ENCODE measurements around the gene IRGC. TPM values are rescaled to one million over a fixed set of nuclear protein-coding genes. Genes with fewer than 3 reads are reported as not detected.

Gene IRGC
- total RNA-seq, 1 experiment from 2014 or later: not detected

- peaks cover 9% of the 10 kb centered on the region for H3K4me1 Mint-ChIP-seq
- DNase-seq (ENCODE audit: low spot score): no peak
- peak; percentile 14; the same call in 1 of the 2 replicates for ATAC-seq
- H3K27ac Mint-ChIP-seq: no peak overlapping the region
- H3K27me3 Mint-ChIP-seq (ENCODE audit: low read depth): peaks cover 25% of the 10 kb centered on the region
- H3K36me3 Mint-ChIP-seq: no peaks in the 10 kb centered on the region
- H3K9me3 Mint-ChIP-seq: no peaks in the 10 kb centered on the region
- H3K4me3 Mint-ChIP-seq: no peak overlapping the region
- TF ChIP-seq CTCF (IDR thresholded peaks at IDR 0.05): peak; percentile 15; the same call in 1 of the 2 replicates
- TF ChIP-seq ARID4B (CRISPR knock-in tag; IDR thresholded peaks at IDR 0.05; ENCODE audit: borderline replicate concordance): no peak
- CTCF ChIA-PET: interaction anchor here (0.7 to 5.3 kb wide), 33 partner anchors 11 to 272 kb away, joined by 3 to 101 read pairs (median 6); partner anchors contain the start of genes IRGQ, KCNN4, PLAUR and SMG9
- POLR2A ChIA-PET: interaction anchor here (1.0 kb wide), 1 partner anchor 12 kb away, joined by 4 read pairs; the partner anchor contains the start of gene SMG9
Observed at GRCh38 chr19:43766755-43767043, 50.8 kb downstream of the IRGC start.

- POLR2A ChIA-PET: interaction anchor here (0.5 kb wide), 1 partner anchor 184 kb away, joined by 3 read pairs; no protein-coding TSS in a partner anchor
- no peak for ATAC-seq
- TF ChIP-seq GTF2I (CRISPR knock-in tag; conservative IDR thresholded peaks at IDR 0.05) (no peak), ZNF532 (CRISPR knock-in tag; IDR thresholded peaks at IDR 0.05; ENCODE audit: borderline replicate concordance) (no peak), FOXP4 (CRISPR knock-in tag; IDR thresholded peaks at IDR 0.05) (no peak), IRF2 (CRISPR knock-in tag; IDR thresholded peaks at IDR 0.05; ENCODE audit: borderline replicate concordance, low read depth) (no peak)
- Mint-ChIP-seq H3K36me3 (no peaks in the 10 kb centered on the region), H3K27ac (no peak overlapping the region), H3K27me3 (ENCODE audit: low read depth) (peaks cover 31% of the 10 kb centered on the region), H3K4me1 (peaks cover 9% of the 10 kb centered on the region), H3K4me3 (no peak overlapping the region), H3K9me3 (no peaks in the 10 kb centered on the region)
- no peak for DNase-seq (ENCODE audit: low spot score)
- CTCF ChIA-PET: interaction anchor here (0.7 to 5.3 kb wide), 9 partner anchors 10 to 46 kb away, joined by 3 to 101 read pairs (median 22); partner anchors contain the start of genes KCNN4 and SMG9
Observed at GRCh38 chr19:43767316-43767715, 51.4 kb downstream of the IRGC start.

- H3K4me3 Mint-ChIP-seq: no peak overlapping the region
- CTCF ChIA-PET: interaction anchor here (0.6 to 5.3 kb wide), 9 partner anchors 8 to 109 kb away, joined by 3 to 101 read pairs (median 11); partner anchors contain the start of genes KCNN4 and SMG9
- peaks cover 9% of the 10 kb centered on the region for H3K4me1 Mint-ChIP-seq
- H3K9me3 Mint-ChIP-seq: no peaks in the 10 kb centered on the region
- peaks cover 36% of the 10 kb centered on the region for H3K27me3 Mint-ChIP-seq (ENCODE audit: low read depth)
- H3K36me3 Mint-ChIP-seq: no peaks in the 10 kb centered on the region
- no peak overlapping the region for H3K27ac Mint-ChIP-seq
- DNase-seq (ENCODE audit: low spot score) (no peak), ATAC-seq (no peak)
- POLR2A ChIA-PET: interaction anchor here (0.5 kb wide), 1 partner anchor 184 kb away, joined by 3 read pairs; no protein-coding TSS in a partner anchor
- TF ChIP-seq FOXK1 (CRISPR knock-in tag; IDR thresholded peaks at IDR 0.05): no peak
- no peak for TF ChIP-seq ZBTB21 (CRISPR knock-in tag; IDR thresholded peaks at IDR 0.05; ENCODE audit: borderline replicate concordance)
- TF ChIP-seq PRDM15 (CRISPR knock-in tag; IDR thresholded peaks at IDR 0.05): no peak
- TF ChIP-seq MAX (CRISPR knock-in tag; IDR thresholded peaks at IDR 0.05): no peak
- TF ChIP-seq NR3C1 (CRISPR knock-in tag; conservative IDR thresholded peaks at IDR 0.05; ENCODE audit: low read depth): no peak
- no peak for TF ChIP-seq ZNF416 (CRISPR knock-in tag; IDR thresholded peaks at IDR 0.05)
- TF ChIP-seq ETV6 (CRISPR knock-in tag; IDR thresholded peaks at IDR 0.05): no peak
Observed at GRCh38 chr19:43767818-43768217, 51.9 kb downstream of the IRGC start.
